ENCODE measurements around the gene NPAS3. TPM values are rescaled to one million over a fixed set of nuclear protein-coding genes. Genes with fewer than 3 reads are reported as not detected.

NPAS3 gene
- total and polyA plus RNA-seq, 2 donors (not counting 3 experiments of a cell fraction or from before 2014, with no cell fraction given), result 0.10 to 0.13 TPM

- Histone ChIP-seq H3K79me2 (ENCODE audit: control insufficient read depth, insufficient read depth, low read length) (no peaks in the 10 kb centered on the region), H3K9me3 (replicated peaks; ENCODE audit: control insufficient read depth, insufficient read depth, low read length) (no peaks in the 10 kb centered on the region), H3K36me3 (ENCODE audit: control insufficient read depth in 2 of 2, extremely low read depth in 1 of 2, insufficient read depth in 2 of 2, low read length in 2 of 2) (no peaks in the 10 kb centered on the region), H2AFZ (ENCODE audit: low read depth, low read length) (no peak overlapping the region), H3K27me3 (ENCODE audit: control insufficient read depth in 2 of 2, insufficient read depth in 2 of 2, low read length in 2 of 2) (no peaks in the 10 kb centered on the region), H3K9ac (replicated peaks; ENCODE audit: extremely low read depth, insufficient read depth, low read length) (no peak overlapping the region), H3K27ac (ENCODE audit: insufficient read depth, low read depth, low read length) (no peak overlapping the region), H3K4me3 (replicated peaks in 1 of 3; ENCODE audit: insufficient read depth in 1 of 3, low read depth in 1 of 3, low read length in 3 of 3) (no peak overlapping the region), H3K4me2 (ENCODE audit: insufficient read depth, low read length) (no peak overlapping the region), H3K4me1 (ENCODE audit: control insufficient read depth, extremely low read depth, insufficient read depth, low read length) (no peaks in the 10 kb centered on the region), H4K20me1 (replicated peaks; ENCODE audit: control insufficient read depth, extremely low read depth, insufficient read depth, low read length) (no peaks in the 10 kb centered on the region), H3K9me1 (replicated peaks; ENCODE audit: control insufficient read depth, extremely low read depth, insufficient read depth, low read length) (no peaks in the 10 kb centered on the region)
- ChIA-PET CTCF (no interaction called here), POLR2A (no interaction called here)
- DNase-seq (ENCODE audit: low read depth, low spot score) (no peak), FAIRE-seq (no peak)
- dilution Hi-C loops (cut with MboI; ENCODE audit: extremely low pct_ligation_motif_present, low sequenced_read_pairs), result no loop called here
- intact Hi-C loops (cut with micrococcal nuclease), result no loop called here
- no TSS peak for BruUV-seq (replicated peaks)
- TF ChIP-seq, protein P1, sequence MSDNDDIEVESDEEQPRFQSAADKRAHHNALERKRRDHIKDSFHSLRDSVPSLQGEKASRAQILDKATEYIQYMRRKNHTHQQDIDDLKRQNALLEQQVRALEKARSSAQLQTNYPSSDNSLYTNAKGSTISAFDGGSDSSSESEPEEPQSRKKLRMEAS (IDR thresholded peaks at IDR 0.05; ENCODE audit: insufficient read depth, insufficient read length), result no peak
- TF ChIP-seq EZH2 (IDR thresholded peaks at IDR 0.05; ENCODE audit: borderline replicate concordance, low read depth, low read length, severe bottlenecking), result no peak
- TF ChIP-seq POLR2AphosphoS5 (IDR thresholded peaks at IDR 0.05; ENCODE audit: insufficient read depth, low read depth, low read length), result no peak
- TF ChIP-seq GATA2 (IDR thresholded peaks at IDR 0.05; ENCODE audit: insufficient read depth, insufficient read length, low read depth, low read length), result no peak
- no peak for TF ChIP-seq POLR2A (IDR thresholded peaks at IDR 0.05; ENCODE audit: low read depth, low read length)
- TF ChIP-seq MYC (IDR thresholded peaks at IDR 0.05; ENCODE audit: low read depth, low read length), result no peak
- TF ChIP-seq FOS (IDR thresholded peaks at IDR 0.05; ENCODE audit: borderline replicate concordance, insufficient read depth, low read length), result no peak
- TF ChIP-seq JUN (IDR thresholded peaks at IDR 0.05; ENCODE audit: borderline replicate concordance, insufficient read depth, insufficient read length, low read depth), result no peak
- TF ChIP-seq, protein P2, sequence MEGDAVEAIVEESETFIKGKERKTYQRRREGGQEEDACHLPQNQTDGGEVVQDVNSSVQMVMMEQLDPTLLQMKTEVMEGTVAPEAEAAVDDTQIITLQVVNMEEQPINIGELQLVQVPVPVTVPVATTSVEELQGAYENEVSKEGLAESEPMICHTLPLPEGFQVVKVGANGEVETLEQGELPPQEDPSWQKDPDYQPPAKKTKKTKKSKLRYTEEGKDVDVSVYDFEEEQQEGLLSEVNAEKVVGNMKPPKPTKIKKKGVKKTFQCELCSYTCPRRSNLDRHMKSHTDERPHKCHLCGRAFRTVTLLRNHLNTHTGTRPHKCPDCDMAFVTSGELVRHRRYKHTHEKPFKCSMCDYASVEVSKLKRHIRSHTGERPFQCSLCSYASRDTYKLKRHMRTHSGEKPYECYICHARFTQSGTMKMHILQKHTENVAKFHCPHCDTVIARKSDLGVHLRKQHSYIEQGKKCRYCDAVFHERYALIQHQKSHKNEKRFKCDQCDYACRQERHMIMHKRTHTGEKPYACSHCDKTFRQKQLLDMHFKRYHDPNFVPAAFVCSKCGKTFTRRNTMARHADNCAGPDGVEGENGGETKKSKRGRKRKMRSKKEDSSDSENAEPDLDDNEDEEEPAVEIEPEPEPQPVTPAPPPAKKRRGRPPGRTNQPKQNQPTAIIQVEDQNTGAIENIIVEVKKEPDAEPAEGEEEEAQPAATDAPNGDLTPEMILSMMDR (IDR thresholded peaks at IDR 0.05; ENCODE audit: extremely low read depth in 1 of 2, insufficient read depth in 1 of 2, low read depth in 1 of 2, low read length in 2 of 2), result no peak
Observed at GRCh38 chr14:33401311-33401710, 462.6 kb downstream of the NPAS3 start.

Measured in endothelial cell of umbilical vein (primary cell).